ENCODE measurements around the gene N4BP2L2. TPM values are rescaled to one million over a fixed set of nuclear protein-coding genes. Genes with fewer than 3 reads are reported as not detected.

N4BP2L2 gene
- polyA plus RNA-seq, 1 donor (not counting 4 experiments of a cell fraction or from before 2014, with no cell fraction given) = 75.4 TPM

DNA sequence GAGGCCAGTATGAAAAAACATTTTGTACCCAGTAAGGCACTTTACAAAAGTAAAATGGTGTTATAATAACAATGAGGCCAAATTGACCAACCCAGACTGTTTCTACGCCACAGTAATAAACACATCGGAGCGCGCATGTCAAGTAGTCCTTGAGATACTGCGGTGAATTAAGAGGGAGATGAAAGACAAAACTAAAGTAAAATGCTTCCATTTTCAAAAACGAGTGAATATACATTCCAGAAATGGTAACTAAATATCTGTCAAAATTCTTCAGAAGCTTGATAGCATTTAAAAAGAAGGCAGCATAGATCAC, 129.6 kb downstream of the N4BP2L2 start:
- H3K79me2 ChIP-seq (ENCODE audit: control insufficient read depth, insufficient read depth, low read length) = no peaks in the 10 kb centered on the region
- H2AFZ ChIP-seq (ENCODE audit: control insufficient read depth, low read length) = no peak overlapping the region
- no peaks in the 10 kb centered on the region for H3K9me3 ChIP-seq (ENCODE audit: control insufficient read depth, low read depth, low read length)
- H4K20me1 ChIP-seq (ENCODE audit: control insufficient read depth, extremely low read depth, insufficient read depth, low read length) = no peaks in the 10 kb centered on the region
- dilution Hi-C loops (cut with MboI; ENCODE audit: extremely low pct_ligation_motif_present, low sequenced_read_pairs) = no loop called here
- no peaks in the 10 kb centered on the region for H3K36me3 ChIP-seq (ENCODE audit: control insufficient read depth in 2 of 2, extremely low read depth in 1 of 2, insufficient read depth in 2 of 2, low read length in 2 of 2)
- FAIRE-seq (no peak), DNase-seq (ENCODE audit: low read depth, low spot score) (no peak)
- no peaks in the 10 kb centered on the region for H3K9me1 ChIP-seq (ENCODE audit: control insufficient read depth, extremely low read depth, insufficient read depth, low read length)
- H3K4me1 ChIP-seq (ENCODE audit: control insufficient read depth, extremely low read depth, insufficient read depth, low read length) = no peaks in the 10 kb centered on the region
- H3K9ac ChIP-seq (ENCODE audit: control insufficient read depth, extremely low read depth, insufficient read depth, low read length) = no peak overlapping the region
- H3K4me2 ChIP-seq (ENCODE audit: control insufficient read depth, extremely low read depth, insufficient read depth, low read depth, low read length) = no peak overlapping the region
- no peaks in the 10 kb centered on the region for H3K27me3 ChIP-seq (ENCODE audit: control insufficient read depth, extremely low read depth, insufficient read depth, low read length)
- no peak overlapping the region for H3K27ac ChIP-seq (ENCODE audit: control insufficient read depth, insufficient read depth, low read length)
- TF ChIP-seq, protein P1, sequence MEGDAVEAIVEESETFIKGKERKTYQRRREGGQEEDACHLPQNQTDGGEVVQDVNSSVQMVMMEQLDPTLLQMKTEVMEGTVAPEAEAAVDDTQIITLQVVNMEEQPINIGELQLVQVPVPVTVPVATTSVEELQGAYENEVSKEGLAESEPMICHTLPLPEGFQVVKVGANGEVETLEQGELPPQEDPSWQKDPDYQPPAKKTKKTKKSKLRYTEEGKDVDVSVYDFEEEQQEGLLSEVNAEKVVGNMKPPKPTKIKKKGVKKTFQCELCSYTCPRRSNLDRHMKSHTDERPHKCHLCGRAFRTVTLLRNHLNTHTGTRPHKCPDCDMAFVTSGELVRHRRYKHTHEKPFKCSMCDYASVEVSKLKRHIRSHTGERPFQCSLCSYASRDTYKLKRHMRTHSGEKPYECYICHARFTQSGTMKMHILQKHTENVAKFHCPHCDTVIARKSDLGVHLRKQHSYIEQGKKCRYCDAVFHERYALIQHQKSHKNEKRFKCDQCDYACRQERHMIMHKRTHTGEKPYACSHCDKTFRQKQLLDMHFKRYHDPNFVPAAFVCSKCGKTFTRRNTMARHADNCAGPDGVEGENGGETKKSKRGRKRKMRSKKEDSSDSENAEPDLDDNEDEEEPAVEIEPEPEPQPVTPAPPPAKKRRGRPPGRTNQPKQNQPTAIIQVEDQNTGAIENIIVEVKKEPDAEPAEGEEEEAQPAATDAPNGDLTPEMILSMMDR (optimal IDR thresholded peaks at IDR 0.05 in 1 of 3, IDR thresholded peaks at IDR 0.05 in 1 of 3, conservative IDR thresholded peaks at IDR 0.05 in 1 of 3; ENCODE audit: extremely low read depth in 1 of 3, insufficient read depth in 2 of 3, low read length in 3 of 3) = no peak
- no peak for TF ChIP-seq EZH2 (IDR thresholded peaks at IDR 0.05; ENCODE audit: low read length)
- no peak overlapping the region for H3K4me3 ChIP-seq (ENCODE audit: control insufficient read depth in 2 of 3, extremely low read depth in 1 of 3, insufficient read depth in 2 of 3, low read depth in 1 of 3, low read length in 3 of 3)

GRCh38 chr13:32408296-32409000, 130.1 kb downstream of the N4BP2L2 start:
- H3K36me3 ChIP-seq (ENCODE audit: control insufficient read depth in 2 of 2, extremely low read depth in 1 of 2, insufficient read depth in 2 of 2, low read length in 2 of 2) = no peaks in the 10 kb centered on the region
- TF ChIP-seq, protein P1 (optimal IDR thresholded peaks at IDR 0.05 in 1 of 3, IDR thresholded peaks at IDR 0.05 in 1 of 3, conservative IDR thresholded peaks at IDR 0.05 in 1 of 3; ENCODE audit: extremely low read depth in 1 of 3, insufficient read depth in 2 of 3, low read length in 3 of 3) = no peak
- TF ChIP-seq EZH2 (IDR thresholded peaks at IDR 0.05; ENCODE audit: low read length) = no peak
- H3K9ac ChIP-seq (ENCODE audit: control insufficient read depth, extremely low read depth, insufficient read depth, low read length) = no peak overlapping the region
- H3K27me3 ChIP-seq (ENCODE audit: control insufficient read depth, extremely low read depth, insufficient read depth, low read length) = no peaks in the 10 kb centered on the region
- no peak for DNase-seq (ENCODE audit: low read depth, low spot score)
- H3K4me2 ChIP-seq (ENCODE audit: control insufficient read depth, extremely low read depth, insufficient read depth, low read depth, low read length) = no peak overlapping the region
- H3K4me3 ChIP-seq (ENCODE audit: control insufficient read depth in 2 of 3, extremely low read depth in 1 of 3, insufficient read depth in 2 of 3, low read depth in 1 of 3, low read length in 3 of 3) = no peak overlapping the region
- H3K9me3 ChIP-seq (ENCODE audit: control insufficient read depth, low read depth, low read length) = no peaks in the 10 kb centered on the region
- no peaks in the 10 kb centered on the region for H3K9me1 ChIP-seq (ENCODE audit: control insufficient read depth, extremely low read depth, insufficient read depth, low read length)
- no peak overlapping the region for H2AFZ ChIP-seq (ENCODE audit: control insufficient read depth, low read length)
- no peak overlapping the region for H3K27ac ChIP-seq (ENCODE audit: control insufficient read depth, insufficient read depth, low read length)
- no peaks in the 10 kb centered on the region for H3K79me2 ChIP-seq (ENCODE audit: control insufficient read depth, insufficient read depth, low read length)
- no peaks in the 10 kb centered on the region for H4K20me1 ChIP-seq (ENCODE audit: control insufficient read depth, extremely low read depth, insufficient read depth, low read length)
- FAIRE-seq = peak; percentile 20
- H3K4me1 ChIP-seq (ENCODE audit: control insufficient read depth, extremely low read depth, insufficient read depth, low read length) = no peaks in the 10 kb centered on the region
- dilution Hi-C loops (cut with MboI; ENCODE audit: extremely low pct_ligation_motif_present, low sequenced_read_pairs) = no loop called here

Measured in keratinocyte (primary cell).